OCI-LY7 (cell line): Measurements from ENCODE around the gene RTN4IP1. TPM values are rescaled to one million over a fixed set of nuclear protein-coding genes. Genes with fewer than 3 reads are reported as not detected.

Experiments used
- BruUV-seq: library from RNA; stranded (reverse); fragments of 400-500 nt; replicated peaks from 2 replicates; lab custom pipeline; 2021; lab: Mats Ljungman, UMichigan
- CTCF ChIA-PET: fragments of 300-600 bp; sonication (Branson Sonifier 250); formaldehyde crosslinking; loops from one replicate; lab custom pipeline; 2022; ENCODE audit warnings: antibody characterized with exemption; ENCODE audit not compliant: unreplicated experiment; lab: Charles Lee
- POLR2A ChIA-PET: fragments of 300-600 bp; sonication (Branson Sonifier 250); formaldehyde crosslinking; loops from one replicate; lab custom pipeline; 2022; ENCODE audit warnings: antibody characterized with exemption; lab: Charles Lee
- DNase-seq: peaks from one replicate; pipeline ENCODE4 v3.0.0-alpha.2; 2015; ENCODE audit warnings: low spot score
- H2AFZ ChIP-seq: fragments of 200-600 bp; sonication (generic), shearing (Covaris generic); 2 replicates; pipeline ENCODE4 v1.6.1; 2014; ENCODE audit warnings: mild to moderate bottlenecking, antibody characterized with exemption, low read length, moderate library complexity
- H3K27ac ChIP-seq: fragments of 200-600 bp; sonication (generic); 2 replicates; pipeline ENCODE4 v1.5.1; 2014; ENCODE audit warnings: mixed run types, low read depth, mild to moderate bottlenecking, moderate library complexity, low read length, inconsistent platforms; ENCODE audit not compliant: poor library complexity, severe bottlenecking
- H3K36me3 ChIP-seq: fragments of 200-600 bp; sonication (generic); 2 replicates; pipeline ENCODE4 v1.6.1; 2014; ENCODE audit warnings: mild to moderate bottlenecking, antibody characterized with exemption, low read length, moderate library complexity, mixed read lengths; ENCODE audit not compliant: insufficient read depth
- H3K4me1 ChIP-seq: fragments of 200-600 bp; sonication (generic); 2 replicates; pipeline ENCODE4 v1.5.1; 2014; ENCODE audit warnings: mild to moderate bottlenecking, low read length; ENCODE audit not compliant: insufficient read depth, poor library complexity, severe bottlenecking
- H3K4me2 ChIP-seq: fragments of 200-600 bp; sonication (generic); 2 replicates; pipeline ENCODE4 v1.6.1; 2014; ENCODE audit warnings: mild to moderate bottlenecking, low read length
- H3K4me3 ChIP-seq: fragments of 200-600 bp; sonication (generic); 2 replicates; pipeline ENCODE4 v1.5.1; 2014; ENCODE audit warnings: mild to moderate bottlenecking, low read depth, low read length; ENCODE audit not compliant: poor library complexity, severe bottlenecking
- H3K79me2 ChIP-seq: fragments of 200-600 bp; sonication (generic); 2 replicates; pipeline ENCODE4 v1.6.1; 2016; ENCODE audit warnings: low read depth, mild to moderate bottlenecking, low read length, moderate library complexity, mixed read lengths; ENCODE audit not compliant: insufficient read depth
- H3K9me2 ChIP-seq: fragments of 200-600 bp; sonication (generic); 2 replicates; pipeline ENCODE4 v1.6.1; 2016; ENCODE audit warnings: mild to moderate bottlenecking, low read length, mixed read lengths; ENCODE audit not compliant: insufficient read depth
- H3K9me3 ChIP-seq: fragments of 200-600 bp; sonication (generic); 2 replicates; pipeline ENCODE4 v1.6.1; 2014; ENCODE audit warnings: mild to moderate bottlenecking, mixed run types, low read length, mixed read lengths
- H4K20me1 ChIP-seq: fragments of 200-600 bp; sonication (generic); 2 replicates; pipeline ENCODE4 v1.6.1; 2014; ENCODE audit warnings: mild to moderate bottlenecking, antibody characterized with exemption, low read length, moderate library complexity, mixed read lengths; ENCODE audit not compliant: insufficient read depth
- CTCF ChIP-seq: fragments of 200-600 bp; sonication (generic); conservative IDR thresholded peaks from 2 replicates; pipeline ENCODE4 v1.5.1; 2014; ENCODE audit warnings: mild to moderate bottlenecking, antibody characterized with exemption, low read length, moderate library complexity, mixed read lengths
- EZH2phosphoT487 ChIP-seq: fragments of 200-600 bp; sonication (generic); IDR thresholded peaks from 2 replicates; pipeline ENCODE4 v1.6.1; 2018; ENCODE audit warnings: low read depth, borderline replicate concordance, mild to moderate bottlenecking, mixed run types, antibody characterized with exemption, low read length, moderate library complexity, mixed read lengths
- intact Hi-C: fragments of 100-400 bp; cut with micrococcal nuclease; formaldehyde crosslinking; loops from one replicate; pipeline ENCODE4 v1.10.0; 2022; ENCODE audit not compliant: unreplicated experiment
- total RNA-seq, 2 experiments: library from RNA; depleted of rRNA in 1 of 2; stranded (reverse); fragments of >200 nt in 1 of 2; shearing (Covaris generic) in 1 of 2; gene quantifications; 2 replicates each; pipeline ENCODE4 v1.2.3, GENCODE V29; 2014 to 2022

RTN4IP1 gene
- total RNA-seq, 2 experiments from 2014 or later, result 25.2 to 51.4 TPM

DNA sequence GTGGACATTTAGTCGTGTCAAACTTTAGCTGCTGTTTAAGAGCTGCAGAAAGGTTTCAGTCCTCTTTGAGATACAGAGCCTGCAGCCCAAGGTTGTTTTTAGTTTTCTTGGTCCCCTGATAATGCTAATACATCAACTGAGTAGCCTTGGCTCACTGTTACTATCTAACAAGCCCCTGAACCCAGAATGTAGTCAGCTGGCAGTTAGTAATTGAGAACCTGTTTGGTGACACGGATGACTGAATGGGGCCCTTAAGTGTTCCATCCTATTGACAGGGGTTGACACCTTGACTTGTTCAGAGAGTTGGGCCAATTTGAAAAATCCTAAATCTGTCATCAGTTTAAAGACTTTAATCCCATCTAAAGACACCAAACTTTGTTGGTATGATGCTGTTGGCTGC lies 2.8 kb downstream of the RTN4IP1 start:
- Histone ChIP-seq H3K4me1 (peaks cover 26% of the 10 kb centered on the region), H3K79me2 (peaks cover 88% of the 10 kb centered on the region), H3K4me2 (peak overlapping the region; percentile 91), H3K9me2 (no peaks in the 10 kb centered on the region), H4K20me1 (no peaks in the 10 kb centered on the region), H3K9me3 (peaks cover 17% of the 10 kb centered on the region; the same call in 1 of the 2 replicates), H3K4me3 (peak overlapping the region; percentile 83), H2AFZ (no peak overlapping the region), H3K27ac (peak overlapping the region; percentile 98), H3K36me3 (peaks cover 28% of the 10 kb centered on the region)
- intact Hi-C loops, result loop anchor here (2.0 to 5.0 kb wide), 2 partner anchors 16 to 491 kb away; partner anchors contain the start of gene BEND3
- ChIA-PET POLR2A (interaction anchor here (0.7 to 18.3 kb wide), 9 partner anchors 9 to 350 kb away, joined by 3 to 295 read pairs (median 5); no protein-coding TSS in a partner anchor), CTCF (no interaction called here)
- DNase-seq, result peak; percentile 87
- BruUV-seq, result no TSS peak
- TF ChIP-seq CTCF, result no peak
- TF ChIP-seq EZH2phosphoT487, result no peak

GRCh38 chr6:106623039-106623438 lies 6.3 kb downstream of the RTN4IP1 start:
- Histone ChIP-seq H3K4me3 (no peak overlapping the region), H3K79me2 (peaks cover 55% of the 10 kb centered on the region), H3K9me2 (no peaks in the 10 kb centered on the region; the same call in 1 of the 2 replicates), H4K20me1 (no peaks in the 10 kb centered on the region), H3K4me1 (peaks cover 36% of the 10 kb centered on the region), H3K27ac (no peak overlapping the region), H2AFZ (no peak overlapping the region), H3K4me2 (no peak overlapping the region), H3K36me3 (peaks cover 54% of the 10 kb centered on the region), H3K9me3 (peaks cover 17% of the 10 kb centered on the region; the same call in 1 of the 2 replicates)
- no peak for DNase-seq
- POLR2A ChIA-PET, result interaction anchor here (0.6 to 18.3 kb wide), 4 partner anchors 8 to 27 kb away, joined by 3 to 295 read pairs (median 58); no protein-coding TSS in a partner anchor
- TF ChIP-seq EZH2phosphoT487 (no peak), CTCF (no peak)
- intact Hi-C loops, result no loop called here
- no TSS peak for BruUV-seq
- CTCF ChIA-PET, result no interaction called here

GRCh38 chr6:106622412-106622811 lies 6.9 kb downstream of the RTN4IP1 start:
- no peak overlapping the region for H3K4me2 ChIP-seq
- CTCF ChIA-PET, result no interaction called here
- DNase-seq, result no peak
- no TSS peak for BruUV-seq
- no peak overlapping the region for H2AFZ ChIP-seq
- H3K79me2 ChIP-seq, result peaks cover 53% of the 10 kb centered on the region
- no peak overlapping the region for H3K4me3 ChIP-seq
- POLR2A ChIA-PET, result interaction anchor here (0.6 to 14.6 kb wide), 5 partner anchors 9 to 1989 kb away, joined by 3 to 295 read pairs (median 3); partner anchors contain the start of genes QRSL1 and RTN4IP1
- TF ChIP-seq CTCF (no peak), EZH2phosphoT487 (no peak)
- H3K9me2 ChIP-seq, result no peaks in the 10 kb centered on the region; the same call in 1 of the 2 replicates
- H4K20me1 ChIP-seq, result no peaks in the 10 kb centered on the region
- H3K36me3 ChIP-seq, result peaks cover 60% of the 10 kb centered on the region
- no peak overlapping the region for H3K27ac ChIP-seq
- H3K9me3 ChIP-seq, result peaks cover 17% of the 10 kb centered on the region; the same call in 1 of the 2 replicates
- peaks cover 42% of the 10 kb centered on the region for H3K4me1 ChIP-seq
- intact Hi-C loops, result no loop called here
